Naive thymus-derived CD4-positive, alpha-beta T cell (primary cell): Measurements from ENCODE around the gene BTRC. TPM values are rescaled to one million over a fixed set of nuclear protein-coding genes. Genes with fewer than 3 reads are reported as not detected.

Source experiments
- ATAC-seq: fragments of 150-1000 bp; cut with Tn5 transposase; 2 replicates; pipeline ENCODE4 v1.10.0; 2021; ENCODE audit warnings: mild to moderate bottlenecking, moderate library complexity
- CTCF ChIA-PET: fragments of 350-600 bp; sonication (Branson Sonifier 250); formaldehyde crosslinking; loops from one replicate; lab custom pipeline; 2021; ENCODE audit warnings: antibody characterized with exemption; lab: Charles Lee
- POLR2A ChIA-PET: fragments of 350-600 bp; sonication (Branson Sonifier 250); formaldehyde crosslinking; loops from one replicate; lab custom pipeline; 2021; ENCODE audit warnings: antibody characterized with exemption, inconsistent platforms; lab: Charles Lee
- DNase-seq, 9 donors: peaks; one replicate each; pipeline versions ENCODE4 v3.0.0 to v3.0.0-alpha.2; 2020 to 2022; ENCODE audit warnings: mixed read lengths in 1 of 9
- H3K27ac ChIP-seq: one replicate; pipeline ENCODE4 v1.7.0; 2013; ENCODE audit warnings: mild to moderate bottlenecking, low read depth, low read length, moderate library complexity
- H3K27me3 ChIP-seq, 2 donors: one replicate each; pipeline ENCODE4 v1.7.0; 2013; ENCODE audit warnings: low read length in 2 of 2, mild to moderate bottlenecking in 2 of 2, moderate library complexity in 2 of 2; ENCODE audit not compliant: control insufficient read depth in 2 of 2, insufficient read depth in 2 of 2
- H3K36me3 ChIP-seq, 3 experiments: 1 replicate in 2 of 3; 2 replicates in 1 of 3; pipeline ENCODE4 v1.7.0; 2013; ENCODE audit warnings: low read length in 3 of 3, mild to moderate bottlenecking in 3 of 3, moderate library complexity in 1 of 3; ENCODE audit not compliant: insufficient read depth in 3 of 3, control insufficient read depth in 2 of 3
- H3K4me1 ChIP-seq, 2 donors: one replicate each; pipeline ENCODE4 v1.7.0; 2013; ENCODE audit warnings: low read length in 2 of 2, mild to moderate bottlenecking in 2 of 2, moderate library complexity in 1 of 2; ENCODE audit not compliant: control insufficient read depth in 2 of 2, insufficient read depth in 2 of 2
- H3K4me3 ChIP-seq: 2 replicates; pipeline ENCODE4 v1.7.0; 2013; ENCODE audit warnings: mild to moderate bottlenecking, low read length
- H3K9me3 ChIP-seq, 3 experiments: 1 replicate in 2 of 3; 2 replicates in 1 of 3; pipeline ENCODE4 v1.7.0; 2013; ENCODE audit warnings: low read length in 3 of 3; ENCODE audit not compliant: control insufficient read depth in 2 of 3
- H3K27ac Mint-ChIP-seq, 9 donors: one replicate each; pipeline ENCODE4 v1.8.0; 2020 to 2022; ENCODE audit warnings: mixed read lengths in 9 of 9, mild to moderate bottlenecking in 8 of 9, moderate library complexity in 5 of 9, inconsistent platforms in 2 of 9
- H3K27me3 Mint-ChIP-seq, 5 donors: one replicate each; pipeline ENCODE4 v1.8.0; 2021 to 2022; ENCODE audit warnings: mixed read lengths in 5 of 5, mild to moderate bottlenecking in 1 of 5
- H3K36me3 Mint-ChIP-seq, 5 donors: one replicate each; pipeline ENCODE4 v1.8.0; 2020 to 2022; ENCODE audit warnings: mixed read lengths in 5 of 5, mild to moderate bottlenecking in 3 of 5, inconsistent platforms in 1 of 5
- H3K4me1 Mint-ChIP-seq, 7 donors: one replicate each; pipeline ENCODE4 v1.8.0; 2020 to 2022; ENCODE audit warnings: mixed read lengths in 7 of 7, mild to moderate bottlenecking in 3 of 7, inconsistent platforms in 1 of 7
- H3K4me3 Mint-ChIP-seq, 10 donors: one replicate each; pipeline ENCODE4 v1.8.0; 2020 to 2022; ENCODE audit warnings: mild to moderate bottlenecking in 10 of 10, mixed read lengths in 10 of 10, moderate library complexity in 6 of 10, inconsistent platforms in 2 of 10
- H3K9me3 Mint-ChIP-seq, 11 donors: one replicate each; pipeline ENCODE4 v1.8.0; 2020 to 2022; ENCODE audit warnings: mixed read lengths in 11 of 11, mild to moderate bottlenecking in 4 of 11, inconsistent platforms in 1 of 11, moderate library complexity in 1 of 11
- intact Hi-C, 2 donors: fragments of 100-400 bp; cut with micrococcal nuclease; formaldehyde crosslinking; loops; one replicate each; pipeline ENCODE4 v1.15.1; 2023
- polyA plus RNA-seq, 2 donors: library from polyadenylated mRNA; unstranded; fragments of 300-500 nt; fragmentation: Illumina TruSeq; gene quantifications; one replicate each; pipeline ENCODE4 v1.2.3, GENCODE V29; 2021
- total RNA-seq, 6 experiments: library from RNA in 5 of 6; stranded (reverse) in 5 of 6; gene quantifications; 1 replicate in 5 of 6; 2 replicates in 1 of 6; pipeline ENCODE4 v1.2.3 and lab custom pipeline; 2021 to 2026

Gene BTRC
- total and polyA plus RNA-seq, 7 experiments from 2014 or later, result 12.8 to 26.1 (median 16.8) TPM

- H3K36me3 Mint-ChIP-seq, result peaks cover 5 to 37% (median 13%) of the 10 kb centered on the region in 5 donors
- ChIA-PET CTCF (no interaction called here), POLR2A (no interaction called here)
- no peaks in the 10 kb centered on the region for H3K9me3 Mint-ChIP-seq
- no peak overlapping the region for H3K27ac Mint-ChIP-seq
- ATAC-seq, result no peak
- intact Hi-C loops, result no loop called here
- H3K4me1 ChIP-seq, result no peaks in the 10 kb centered on the region
- peaks cover 0 to 6% (median 0%) of the 10 kb centered on the region in 3 experiments for H3K36me3 ChIP-seq
- H3K4me3 Mint-ChIP-seq, result no peak overlapping the region
- peaks cover 0 to 8% (median 0%) of the 10 kb centered on the region in 5 donors for H3K27me3 Mint-ChIP-seq
- no peak overlapping the region for H3K4me3 ChIP-seq
- peaks cover 0 to 22% (median 13%) of the 10 kb centered on the region in 7 donors for H3K4me1 Mint-ChIP-seq
- no peaks in the 10 kb centered on the region for H3K9me3 ChIP-seq
- no peaks in the 10 kb centered on the region for H3K27me3 ChIP-seq
- no peak for DNase-seq
- no peak overlapping the region for H3K27ac ChIP-seq
These were observed 131.2 kb downstream of the BTRC start for GRCh38 chr10:101485207-101485606.

DNA sequence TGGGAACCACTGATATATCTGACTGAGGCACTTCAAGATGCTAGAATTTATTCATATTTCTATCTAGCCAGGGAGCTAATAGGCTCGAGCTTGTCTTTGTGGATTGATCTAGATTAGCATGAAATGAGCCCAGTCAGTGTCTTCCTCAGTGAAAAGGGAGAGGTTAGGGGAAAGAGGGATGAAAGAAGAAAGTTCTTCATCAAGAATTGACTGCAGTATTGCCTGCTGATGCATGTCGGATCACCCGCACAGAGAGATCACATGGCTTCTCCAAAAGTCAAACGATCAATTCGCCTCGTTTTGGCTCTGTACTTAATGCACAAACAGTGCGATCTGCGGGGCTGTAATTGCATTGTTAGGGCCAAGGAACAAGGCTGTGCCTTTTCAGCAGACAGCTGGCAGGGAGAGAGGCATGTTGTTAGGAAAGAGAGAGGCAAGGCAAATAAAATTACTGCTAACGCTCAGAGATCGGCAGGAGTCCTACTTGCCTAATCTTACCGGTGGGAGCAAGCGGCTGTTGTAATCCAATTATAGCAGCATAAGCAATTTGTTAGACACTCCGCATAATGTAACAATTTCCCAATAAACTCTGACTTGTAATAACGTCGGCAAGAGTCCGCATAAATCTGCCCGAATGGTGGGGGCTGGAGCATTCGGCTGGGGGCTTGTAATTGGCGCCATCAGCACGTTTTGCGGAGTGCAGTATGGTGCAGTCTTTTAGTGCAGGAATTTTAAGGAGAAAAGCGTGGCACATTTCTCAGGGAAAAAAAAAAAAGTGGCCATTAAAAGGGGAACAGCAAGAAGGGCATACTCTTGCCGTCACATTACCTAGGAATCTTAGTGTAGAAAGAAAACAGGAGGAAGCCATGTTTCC is 132.0 kb downstream of the BTRC start:
- Mint-ChIP-seq H3K4me3 (no peak overlapping the region), H3K9me3 (no peaks in the 10 kb centered on the region), H3K36me3 (peaks cover 5 to 44% (median 13%) of the 10 kb centered on the region in 5 donors), H3K27me3 (peaks cover 0 to 8% (median 0%) of the 10 kb centered on the region in 5 donors), H3K27ac (peak overlapping the region in 1 of 9 donors; percentile 43), H3K4me1 (peaks cover 3 to 22% (median 17%) of the 10 kb centered on the region in 7 donors)
- no peaks in the 10 kb centered on the region for H3K9me3 ChIP-seq
- intact Hi-C loops, result no loop called here
- no peaks in the 10 kb centered on the region for H3K4me1 ChIP-seq
- ATAC-seq, result no peak
- H3K4me3 ChIP-seq, result no peak overlapping the region
- ChIA-PET POLR2A (no interaction called here), CTCF (no interaction called here)
- H3K36me3 ChIP-seq, result peaks cover 0 to 5% (median 0%) of the 10 kb centered on the region in 3 experiments
- DNase-seq, result no peak
- no peak overlapping the region for H3K27ac ChIP-seq
- H3K27me3 ChIP-seq, result no peaks in the 10 kb centered on the region

DNA sequence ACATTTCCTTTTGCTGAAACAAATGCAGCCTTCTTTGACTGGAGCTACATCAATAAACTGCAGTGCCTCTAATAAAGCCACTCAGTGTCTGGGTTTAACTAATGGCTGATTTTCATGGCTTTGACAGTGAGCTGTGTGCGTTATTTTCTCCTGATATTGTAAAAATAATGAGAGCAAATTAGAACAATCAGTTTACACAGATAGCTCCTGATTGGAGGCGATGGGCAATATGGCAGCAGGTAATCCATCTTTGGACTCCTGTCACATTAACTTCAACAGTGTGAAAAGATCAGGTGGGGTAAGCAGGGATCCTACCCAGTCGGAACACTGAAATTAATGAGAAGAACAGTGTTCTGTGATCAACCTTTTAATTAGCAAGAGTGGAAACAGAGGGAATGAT is 133.4 kb downstream of the BTRC start:
- POLR2A ChIA-PET, result no interaction called here
- DNase-seq, result no peak
- peaks cover 0 to 40% (median 9%) of the 10 kb centered on the region in 5 donors for H3K36me3 Mint-ChIP-seq
- CTCF ChIA-PET, result no interaction called here
- Histone ChIP-seq H3K36me3 (no peaks in the 10 kb centered on the region), H3K27me3 (no peaks in the 10 kb centered on the region), H3K4me3 (no peak overlapping the region), H3K4me1 (no peaks in the 10 kb centered on the region), H3K27ac (no peak overlapping the region), H3K9me3 (no peaks in the 10 kb centered on the region)
- intact Hi-C loops, result no loop called here
- no peak overlapping the region for H3K27ac Mint-ChIP-seq
- H3K27me3 Mint-ChIP-seq, result peaks cover 0 to 8% (median 0%) of the 10 kb centered on the region in 5 donors
- H3K4me1 Mint-ChIP-seq, result peaks cover 3 to 22% (median 17%) of the 10 kb centered on the region in 7 donors
- H3K4me3 Mint-ChIP-seq, result no peak overlapping the region
- no peaks in the 10 kb centered on the region for H3K9me3 Mint-ChIP-seq
- ATAC-seq, result no peak

DNA sequence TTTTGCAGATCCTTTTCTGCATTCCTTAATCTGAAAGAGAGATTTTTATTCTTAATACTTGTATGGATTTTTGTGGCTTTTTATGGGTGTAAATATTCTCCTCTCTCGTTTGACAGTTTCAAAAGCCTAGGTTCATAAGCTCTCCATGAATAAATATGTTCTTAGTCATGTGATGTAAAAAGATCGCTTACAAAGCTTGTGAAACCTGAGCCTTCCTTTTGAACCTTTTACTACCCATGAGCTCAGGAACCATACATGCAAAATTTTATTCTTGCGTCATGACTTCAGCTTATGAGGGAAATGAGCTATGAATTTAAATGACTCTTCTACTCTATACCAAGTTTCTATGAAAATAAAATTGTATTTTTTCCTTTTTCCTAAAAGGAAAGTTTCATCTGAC is 135.4 kb downstream of the BTRC start:
- H3K27ac ChIP-seq, result no peak overlapping the region
- no peaks in the 10 kb centered on the region for H3K4me1 ChIP-seq
- Mint-ChIP-seq H3K27ac (no peak overlapping the region), H3K9me3 (no peaks in the 10 kb centered on the region), H3K4me3 (no peak overlapping the region), H3K27me3 (peaks cover 0 to 8% (median 0%) of the 10 kb centered on the region in 5 donors), H3K4me1 (peaks cover 3 to 22% (median 19%) of the 10 kb centered on the region in 7 donors), H3K36me3 (peaks cover 0 to 32% (median 4%) of the 10 kb centered on the region in 5 donors)
- ChIA-PET POLR2A (interaction anchor here (0.7 kb wide), 2 partner anchors 276 to 1224 kb away, joined by 3 read pairs; no protein-coding TSS in a partner anchor), CTCF (interaction anchor here (0.6 to 1.2 kb wide), 2 partner anchors 213 to 277 kb away, joined by 3 to 4 read pairs; no protein-coding TSS in a partner anchor)
- no peaks in the 10 kb centered on the region for H3K27me3 ChIP-seq
- H3K4me3 ChIP-seq, result no peak overlapping the region
- no peak for DNase-seq
- no peaks in the 10 kb centered on the region for H3K9me3 ChIP-seq
- no peaks in the 10 kb centered on the region for H3K36me3 ChIP-seq
- intact Hi-C loops, result no loop called here
- ATAC-seq, result no peak

DNA sequence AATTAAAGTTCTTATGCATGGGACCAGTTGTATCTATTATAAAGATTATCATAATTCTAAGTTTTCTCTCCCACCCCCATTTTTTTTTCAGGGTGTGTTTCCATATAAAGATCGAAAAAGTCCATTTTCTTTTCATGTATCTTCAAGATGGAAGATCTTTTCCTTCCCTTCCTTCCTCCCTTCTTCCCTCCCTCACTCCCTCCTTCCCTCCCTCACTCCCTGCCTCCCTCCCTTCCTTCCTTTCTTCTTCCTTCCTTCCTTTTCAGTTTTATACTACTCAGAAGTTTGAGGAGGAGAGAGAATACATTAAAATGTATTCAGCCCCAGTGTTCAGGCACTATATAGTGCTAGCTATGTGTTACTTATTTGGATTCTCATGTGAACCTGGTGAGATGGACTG is 136.1 kb downstream of the BTRC start:
- H3K27me3 Mint-ChIP-seq, result peaks cover 0 to 8% (median 0%) of the 10 kb centered on the region in 5 donors
- H3K27ac ChIP-seq, result no peak overlapping the region
- peaks cover 3 to 22% (median 19%) of the 10 kb centered on the region in 7 donors for H3K4me1 Mint-ChIP-seq
- DNase-seq (no peak), ATAC-seq (no peak)
- no peaks in the 10 kb centered on the region for H3K4me1 ChIP-seq
- CTCF ChIA-PET, result interaction anchor here (1.2 kb wide), 1 partner anchor 277 kb away, joined by 4 read pairs; no protein-coding TSS in a partner anchor
- intact Hi-C loops, result no loop called here
- H3K4me3 ChIP-seq, result no peak overlapping the region
- no peaks in the 10 kb centered on the region for H3K9me3 Mint-ChIP-seq
- no peaks in the 10 kb centered on the region for H3K27me3 ChIP-seq
- POLR2A ChIA-PET, result interaction anchor here (0.7 kb wide), 1 partner anchor 1223 kb away, joined by 3 read pairs; no protein-coding TSS in a partner anchor
- H3K27ac Mint-ChIP-seq, result no peak overlapping the region
- no peaks in the 10 kb centered on the region for H3K36me3 ChIP-seq
- no peak overlapping the region for H3K4me3 Mint-ChIP-seq
- H3K36me3 Mint-ChIP-seq, result peaks cover 0 to 26% (median 4%) of the 10 kb centered on the region in 5 donors
- no peaks in the 10 kb centered on the region for H3K9me3 ChIP-seq

DNA sequence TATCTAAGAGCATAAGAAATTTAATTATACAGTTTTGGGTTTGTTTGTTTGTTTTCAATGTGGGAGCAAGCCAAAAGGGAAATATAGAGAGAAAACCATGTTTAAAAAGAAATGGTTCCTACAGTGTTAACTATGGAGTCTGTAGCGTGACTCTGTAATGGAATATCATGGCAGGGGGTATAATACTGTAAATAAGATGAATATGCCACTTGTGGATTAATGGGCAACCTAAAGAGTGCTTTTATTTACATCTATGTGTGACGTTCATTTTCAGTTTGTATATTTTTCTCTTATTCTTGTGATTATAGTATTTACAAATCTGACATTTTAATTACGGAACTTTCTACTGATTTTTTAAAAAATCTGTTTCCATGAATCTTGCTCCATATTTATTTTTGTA is 138.2 kb downstream of the BTRC start:
- DNase-seq, result no peak
- no peak for ATAC-seq
- H3K4me3 Mint-ChIP-seq, result no peak overlapping the region
- no peaks in the 10 kb centered on the region for H3K9me3 ChIP-seq
- CTCF ChIA-PET, result no interaction called here
- intact Hi-C loops, result no loop called here
- H3K27ac ChIP-seq, result no peak overlapping the region
- peaks cover 3 to 12% (median 8%) of the 10 kb centered on the region in 7 donors for H3K4me1 Mint-ChIP-seq
- H3K27me3 Mint-ChIP-seq, result peaks cover 0 to 8% (median 0%) of the 10 kb centered on the region in 5 donors
- H3K4me1 ChIP-seq, result no peaks in the 10 kb centered on the region
- no peak overlapping the region for H3K4me3 ChIP-seq
- peaks cover 0 to 17% (median 4%) of the 10 kb centered on the region in 5 donors for H3K36me3 Mint-ChIP-seq
- H3K36me3 ChIP-seq, result no peaks in the 10 kb centered on the region
- H3K27ac Mint-ChIP-seq, result no peak overlapping the region
- no peaks in the 10 kb centered on the region for H3K9me3 Mint-ChIP-seq
- H3K27me3 ChIP-seq, result no peaks in the 10 kb centered on the region
- POLR2A ChIA-PET, result no interaction called here
